T-helper 22 cell (primary cell): ENCODE measurements around the gene SLC32A1.

ENCODE experiments used
- DNase-seq: peaks from one replicate; pipeline ENCODE4 v3.0.0-alpha.2; 2020; ENCODE audit warnings: low read depth

The SLC32A1 gene

DNA sequence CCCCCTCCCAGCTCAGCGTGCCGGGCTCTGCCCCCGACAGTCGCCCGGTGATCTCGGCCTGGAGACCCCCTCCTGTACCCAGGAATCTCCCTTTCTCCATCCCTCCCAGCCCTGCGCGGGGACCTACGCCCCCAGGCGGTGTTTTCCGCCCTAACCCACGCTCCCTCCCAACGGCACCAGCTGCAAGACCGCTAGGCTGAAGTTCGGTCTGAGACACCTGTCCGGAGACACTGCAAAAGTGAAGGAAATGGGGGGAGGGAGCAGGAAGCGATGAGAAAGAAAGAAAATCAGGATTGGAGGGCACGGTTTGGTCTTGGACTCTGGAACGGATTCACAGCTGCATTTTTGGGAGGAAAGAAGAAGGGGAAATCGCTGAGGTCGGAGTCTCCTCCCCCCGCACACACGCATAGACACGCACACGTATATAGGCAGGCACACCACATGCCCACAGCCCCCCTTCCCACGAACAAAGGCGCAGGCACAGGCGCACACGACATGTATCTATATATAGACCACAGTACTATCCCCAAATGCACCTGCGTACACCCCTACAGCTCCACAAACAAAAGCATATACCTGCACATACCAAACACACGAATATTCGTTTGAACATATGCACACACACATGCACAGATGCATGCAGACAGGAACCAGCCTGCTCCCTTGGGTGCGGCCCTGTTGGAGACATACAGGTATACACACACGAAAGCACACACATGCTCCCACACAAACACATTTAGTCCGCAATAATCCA, 1.0 kb downstream of the SLC32A1 start:
- DNase-seq, result no peak

DNA sequence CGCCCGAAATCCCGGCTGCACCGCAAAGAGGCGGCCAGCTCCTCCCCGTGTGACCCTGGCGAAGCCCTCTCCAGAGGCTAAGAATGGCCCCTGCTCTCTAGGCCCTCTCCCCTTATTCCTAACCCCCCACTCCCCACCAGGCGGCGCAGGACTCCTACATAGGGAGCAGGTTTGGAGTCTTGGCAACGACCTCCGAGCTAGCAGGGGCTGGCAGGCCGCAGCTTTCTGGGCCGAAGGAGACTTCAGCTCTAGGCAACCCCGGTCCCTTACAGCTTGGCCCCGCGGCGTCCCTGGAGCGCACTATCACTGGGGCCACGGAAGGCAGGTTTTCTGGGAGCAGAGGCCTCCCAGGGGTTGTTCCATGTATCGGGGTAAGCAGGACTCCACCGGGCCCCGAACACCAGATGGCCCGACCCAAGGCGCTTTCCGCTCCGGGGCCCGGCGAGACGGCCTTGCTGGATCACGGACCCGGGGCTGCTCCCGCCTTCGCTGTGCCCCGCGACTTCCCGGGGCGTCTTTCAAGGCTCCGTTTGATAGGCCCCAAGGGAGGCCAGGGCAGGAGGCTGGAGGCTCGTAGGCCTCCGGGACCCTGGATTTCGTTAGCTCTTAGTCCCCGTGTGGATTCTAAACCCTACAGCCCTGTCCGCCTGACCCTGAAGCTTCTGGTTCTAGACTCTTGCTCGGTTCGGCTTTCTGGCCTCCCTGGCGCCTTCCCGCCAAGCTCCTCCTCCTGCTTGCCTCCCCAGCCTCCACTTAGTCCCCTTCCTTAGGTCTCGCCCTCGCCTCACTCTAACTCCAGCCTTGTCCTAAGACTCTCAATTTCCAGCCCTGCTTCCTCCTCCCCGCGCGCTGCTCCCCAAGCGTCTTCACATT, 1.9 kb downstream of the SLC32A1 start:
- DNase-seq, result no peak

DNA sequence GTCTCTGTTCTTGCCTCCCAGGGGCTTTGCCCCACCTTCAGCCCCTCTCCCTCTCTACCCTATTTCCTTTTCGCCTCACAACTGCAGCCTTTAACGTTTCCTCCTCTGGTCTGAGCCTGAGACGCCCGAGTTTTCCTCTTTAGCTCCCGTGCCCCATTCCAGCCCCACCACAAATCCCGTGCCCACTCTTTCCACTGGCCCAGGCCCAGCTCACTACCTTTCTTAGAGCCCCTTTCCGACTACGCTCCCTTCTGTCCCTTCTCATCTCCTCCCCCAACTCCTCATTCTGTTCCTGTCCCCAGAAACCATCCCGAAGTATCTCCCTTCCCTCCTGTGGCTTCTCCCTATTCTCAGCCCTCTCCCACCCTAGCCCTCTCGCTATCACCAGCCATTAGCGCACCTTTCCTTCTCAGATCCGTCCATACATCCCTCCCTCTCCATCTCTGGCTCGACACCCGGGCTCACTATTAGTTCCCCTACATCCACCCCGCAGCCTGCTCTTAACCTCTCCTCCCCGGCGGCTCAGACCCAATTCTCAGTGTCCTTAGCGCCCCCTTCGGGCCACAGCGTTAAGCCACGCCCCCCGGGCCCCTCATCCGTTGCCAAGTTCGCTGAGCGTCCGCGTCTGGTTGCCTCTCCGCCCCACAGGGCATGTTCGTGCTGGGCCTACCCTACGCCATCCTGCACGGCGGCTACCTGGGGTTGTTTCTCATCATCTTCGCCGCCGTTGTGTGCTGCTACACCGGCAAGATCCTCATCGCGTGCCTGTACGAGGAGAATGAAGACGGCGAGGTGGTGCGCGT, 2.7 kb downstream of the SLC32A1 start:
- peak; percentile 23 for DNase-seq

GRCh38 chr20:38727607-38728190, 3.4 kb downstream of the SLC32A1 start:
- no peak for DNase-seq

DNA sequence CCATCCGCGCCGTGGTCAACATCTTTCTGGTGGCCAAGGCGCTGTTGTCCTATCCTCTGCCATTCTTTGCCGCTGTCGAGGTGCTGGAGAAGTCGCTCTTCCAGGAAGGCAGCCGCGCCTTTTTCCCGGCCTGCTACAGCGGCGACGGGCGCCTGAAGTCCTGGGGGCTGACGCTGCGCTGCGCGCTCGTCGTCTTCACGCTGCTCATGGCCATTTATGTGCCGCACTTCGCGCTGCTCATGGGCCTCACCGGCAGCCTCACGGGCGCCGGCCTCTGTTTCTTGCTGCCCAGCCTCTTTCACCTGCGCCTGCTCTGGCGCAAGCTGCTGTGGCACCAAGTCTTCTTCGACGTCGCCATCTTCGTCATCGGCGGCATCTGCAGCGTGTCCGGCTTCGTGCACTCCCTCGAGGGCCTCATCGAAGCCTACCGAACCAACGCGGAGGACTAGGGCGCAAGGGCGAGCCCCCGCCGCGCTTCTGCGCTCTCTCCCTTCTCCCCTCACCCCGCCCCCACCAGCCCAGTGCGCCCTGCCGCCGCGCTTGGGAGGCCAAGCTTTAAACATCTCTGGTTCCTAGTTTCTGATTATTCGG, 4.0 kb downstream of the SLC32A1 start:
- DNase-seq, result no peak

DNA sequence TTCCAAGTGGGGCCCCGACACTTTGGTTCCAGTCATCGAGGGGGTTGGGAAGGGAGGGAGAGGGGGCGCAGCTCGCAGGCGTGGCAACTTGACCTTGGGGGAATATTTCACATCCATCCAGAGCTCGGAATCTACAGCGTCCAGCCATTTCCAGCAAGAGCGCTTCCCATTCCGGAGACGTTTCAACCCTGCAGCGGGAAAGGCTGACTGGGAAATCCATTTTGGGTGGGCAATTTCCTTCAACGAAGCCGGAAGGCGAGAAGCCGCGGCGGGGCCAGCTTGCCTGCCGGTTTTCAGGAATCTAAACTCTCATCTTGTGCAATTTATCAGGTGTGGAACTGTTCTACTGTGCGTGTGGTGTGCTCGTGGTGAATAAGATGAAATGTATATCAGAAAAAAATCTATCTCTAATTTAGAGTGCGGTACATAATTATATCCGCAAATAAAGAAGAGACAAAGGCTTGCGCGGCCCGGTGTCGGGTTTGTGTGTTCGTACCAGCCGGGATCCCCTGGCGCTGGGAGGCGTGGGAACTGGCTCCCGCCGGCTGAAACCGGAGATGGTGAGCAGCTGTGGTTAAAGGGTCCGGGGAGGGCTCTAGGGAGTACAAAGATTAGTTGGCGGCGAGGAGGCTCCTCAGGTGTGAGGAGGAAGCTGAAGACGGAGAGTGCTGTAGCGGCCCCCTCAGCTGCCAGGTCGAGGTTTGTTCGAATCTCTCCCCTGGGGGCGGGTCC, 4.8 kb downstream of the SLC32A1 start:
- DNase-seq, result no peak

DNA sequence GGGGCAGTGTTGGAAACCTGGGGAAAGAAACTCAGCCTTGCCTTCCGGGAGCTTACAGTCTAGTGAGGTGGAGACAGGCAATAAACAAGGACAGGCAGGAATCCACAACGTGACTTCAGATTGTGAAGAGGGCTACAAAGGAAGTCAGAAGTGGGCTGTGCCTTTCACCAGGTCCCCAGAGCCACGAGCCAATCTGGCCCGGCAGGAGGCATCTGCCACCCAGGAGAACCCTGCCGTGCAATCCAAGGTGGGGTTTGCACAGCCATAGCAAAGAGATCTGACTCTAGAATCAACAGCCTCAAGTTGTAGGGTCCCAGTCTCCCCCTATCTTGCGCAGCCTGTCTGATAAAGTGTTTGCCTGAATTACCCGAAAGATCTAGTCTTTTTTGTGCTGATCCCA, 5.5 kb downstream of the SLC32A1 start:
- DNase-seq, result no peak

- no peak for DNase-seq
Observed at GRCh38 chr20:38730167-38730988, 6.1 kb downstream of the SLC32A1 start.

- peak; percentile 37 for DNase-seq
Observed at GRCh38 chr20:38730989-38731737, 6.9 kb downstream of the SLC32A1 start.

GRCh38 chr20:38731738-38732113, 7.4 kb downstream of the SLC32A1 start:
- no peak for DNase-seq

DNA sequence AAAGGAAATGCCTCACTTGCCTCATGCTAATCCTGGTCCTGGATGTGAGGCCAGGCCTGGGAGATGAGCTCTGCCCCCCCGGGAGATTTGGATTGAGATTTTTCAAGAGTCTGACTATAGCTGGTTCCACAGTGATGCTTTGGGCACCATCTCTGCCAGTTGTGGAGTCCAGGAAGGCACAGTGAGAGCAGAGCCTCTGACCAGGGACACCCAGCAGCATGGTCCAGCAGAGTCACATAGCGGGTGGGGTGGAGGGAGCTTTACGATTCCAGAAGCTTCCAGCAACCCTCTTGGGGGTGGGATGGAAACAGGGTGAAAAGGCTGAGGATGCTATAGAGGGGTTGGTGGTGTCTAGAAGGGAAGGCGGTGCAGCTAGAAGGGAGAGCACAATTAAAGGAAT, 8.7 kb downstream of the SLC32A1 start:
- DNase-seq, result no peak

GRCh38 chr20:38735172-38735571, 10.9 kb downstream of the SLC32A1 start:
- no peak for DNase-seq

DNA sequence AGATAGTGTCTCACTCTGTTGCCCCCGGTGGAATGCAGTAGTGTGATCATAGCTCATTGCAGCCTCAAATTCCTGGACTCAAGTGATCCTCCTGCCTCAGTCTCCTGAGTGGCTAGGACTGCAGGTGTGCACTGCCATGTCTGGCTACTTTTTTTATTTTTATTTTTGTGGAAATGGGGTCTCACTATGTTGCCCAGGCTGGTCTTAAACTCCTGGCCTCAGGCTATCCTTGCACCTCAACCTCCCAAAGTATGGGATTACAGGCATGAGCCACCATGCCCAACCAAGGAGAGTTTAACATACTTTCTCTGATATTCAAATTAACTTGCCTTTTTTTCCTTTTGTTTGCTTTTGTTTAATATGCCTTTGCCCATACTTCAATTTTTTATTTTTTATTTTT, 13.6 kb downstream of the SLC32A1 start:
- DNase-seq, result no peak

GRCh38 chr20:38745757-38746156, 21.5 kb downstream of the SLC32A1 start:
- DNase-seq, result no peak

DNA sequence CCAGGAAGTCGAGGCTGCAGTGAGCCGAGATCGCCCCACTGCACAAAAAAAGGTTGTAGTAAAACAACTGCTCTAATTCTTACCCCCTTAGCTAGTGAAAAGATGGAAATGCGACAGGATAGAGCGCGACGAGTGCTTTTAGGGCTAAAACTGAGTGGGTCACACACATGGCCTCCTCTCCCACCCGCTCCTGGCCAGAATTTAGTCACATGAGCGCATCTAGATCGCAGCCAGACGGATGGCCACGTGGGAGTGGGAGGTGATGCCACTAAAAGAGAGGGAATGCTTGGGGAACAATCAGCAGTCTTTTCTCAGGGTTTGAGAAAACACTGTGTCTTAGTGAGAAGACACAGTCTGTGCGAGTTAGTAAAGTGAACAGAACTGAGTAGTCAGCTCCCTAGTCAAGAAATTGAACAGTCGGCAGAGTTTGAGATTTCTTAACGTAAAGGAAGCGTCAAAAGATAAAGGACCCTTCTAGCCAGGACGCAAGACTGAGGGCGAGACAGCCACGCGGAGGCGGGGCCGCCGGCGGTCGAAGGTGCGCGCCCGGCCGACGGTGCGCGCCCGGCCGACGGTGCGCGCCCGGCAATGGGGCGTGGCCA, 23.3 kb downstream of the SLC32A1 start:
- no peak for DNase-seq

DNA sequence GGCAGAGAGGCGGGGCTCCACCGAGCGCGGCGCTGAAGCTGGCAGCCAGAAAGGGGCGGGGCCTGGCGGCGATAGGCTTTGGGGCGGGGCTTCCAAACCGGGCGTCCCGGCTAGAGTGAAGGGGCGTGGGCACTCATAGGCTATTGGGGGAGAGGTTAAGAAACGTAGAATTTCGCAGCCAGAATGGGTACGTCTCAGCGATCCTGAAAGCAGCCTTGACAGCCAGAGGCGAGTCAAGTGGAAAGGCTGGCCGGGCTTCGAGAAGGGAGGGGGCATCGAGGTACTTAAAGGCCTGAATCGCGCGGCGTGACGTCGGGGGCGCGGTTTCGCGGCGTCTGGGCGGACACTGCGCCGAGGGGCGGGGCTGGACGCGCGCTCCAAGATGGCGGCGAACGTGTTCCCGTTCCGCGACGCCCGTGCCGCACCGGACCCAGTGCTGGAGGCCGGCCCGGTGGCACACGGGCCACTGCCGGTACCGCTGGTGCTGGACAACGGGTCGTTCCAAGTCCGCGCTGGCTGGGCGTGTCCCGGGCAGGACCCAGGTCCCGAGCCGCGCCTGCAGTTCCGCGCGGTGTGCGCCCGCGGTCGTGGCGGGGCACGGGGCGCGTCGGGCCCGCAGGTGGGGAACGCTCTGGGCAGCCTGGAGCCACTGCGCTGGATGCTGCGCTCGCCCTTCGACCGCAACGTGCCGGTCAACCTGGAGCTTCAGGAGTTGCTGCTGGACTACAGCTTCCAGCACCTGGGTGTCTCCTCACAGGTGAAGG, 24.0 kb downstream of the SLC32A1 start, which contains the start of gene ACTR5:
Gene ACTR5 (plus strand): TSS at position 364 of the 764 bp plus-strand sequence. CDS start 19 bp downstream, at position 383.
- DNase-seq, result peak; percentile 91

GRCh38 chr20:38748861-38749149, 24.5 kb downstream of the SLC32A1 start:
- DNase-seq, result no peak

DNA sequence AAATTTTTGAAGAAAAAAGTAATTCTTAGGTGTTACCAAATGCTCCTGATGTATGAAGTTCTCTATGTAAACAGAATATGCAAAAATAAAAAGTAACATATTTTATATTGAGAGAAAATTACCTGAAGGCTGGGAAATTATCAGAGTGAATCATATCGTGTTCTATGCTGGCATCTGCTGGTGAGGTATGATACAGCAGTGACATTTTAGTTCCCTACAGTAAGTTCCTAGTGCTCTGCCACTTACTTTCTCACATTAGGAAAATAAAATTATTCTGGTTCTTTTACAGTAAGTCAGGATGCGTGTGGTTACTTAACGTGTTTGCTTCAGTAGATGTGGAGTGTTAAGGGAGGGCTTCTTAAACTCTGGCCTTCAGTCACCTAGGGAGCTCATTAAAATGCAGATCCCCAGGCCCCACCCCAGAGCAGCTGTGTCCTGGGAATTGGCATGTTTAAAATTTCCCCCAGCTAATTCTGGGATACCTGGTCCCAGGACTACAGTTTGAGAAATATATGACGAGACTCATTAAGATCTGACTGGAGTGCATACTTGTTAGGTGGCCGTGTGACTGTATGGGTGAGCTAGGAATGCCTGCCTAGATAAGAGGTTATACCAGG, 27.2 kb downstream of the SLC32A1 start:
- no peak for DNase-seq
